Measurements from ENCODE around the gene ME3. TPM values are rescaled to one million over a fixed set of nuclear protein-coding genes. Genes with fewer than 3 reads are reported as not detected.

The ME3 gene
- total and polyA plus RNA-seq, 12 donors, result 13.9 to 128 (median 44.5) TPM

- Histone ChIP-seq H3K27ac (peak overlapping the region in 2 of 5 donors; percentile 2 to 15), H3K9me3 (replicated peaks in 1 of 3) (no peaks in the 10 kb centered on the region), H3K4me1 (replicated peaks in 1 of 2) (peaks cover 11 to 22% of the 10 kb centered on the region in 2 donors), H3K36me3 (replicated peaks in 1 of 2) (no peaks in the 10 kb centered on the region), H3K4me3 (no peak overlapping the region), H3K27me3 (no peaks in the 10 kb centered on the region)
- no peak for TF ChIP-seq POLR2A (IDR thresholded peaks at IDR 0.05)
- intact Hi-C loops (cut with DNase I), result no loop called here
- WGBS, 4 donors, result 62 to 80% (median 73%) methylated on average over 7 of the region's 7 CpGs
- peak in 2 of 7 donors; percentile 35 to 36 for DNase-seq
Observed at GRCh38 chr11:86589856-86590589, 82.4 kb downstream of the ME3 start.

- no peak for TF ChIP-seq POLR2A (IDR thresholded peaks at IDR 0.05)
- TF ChIP-seq, protein P1, sequence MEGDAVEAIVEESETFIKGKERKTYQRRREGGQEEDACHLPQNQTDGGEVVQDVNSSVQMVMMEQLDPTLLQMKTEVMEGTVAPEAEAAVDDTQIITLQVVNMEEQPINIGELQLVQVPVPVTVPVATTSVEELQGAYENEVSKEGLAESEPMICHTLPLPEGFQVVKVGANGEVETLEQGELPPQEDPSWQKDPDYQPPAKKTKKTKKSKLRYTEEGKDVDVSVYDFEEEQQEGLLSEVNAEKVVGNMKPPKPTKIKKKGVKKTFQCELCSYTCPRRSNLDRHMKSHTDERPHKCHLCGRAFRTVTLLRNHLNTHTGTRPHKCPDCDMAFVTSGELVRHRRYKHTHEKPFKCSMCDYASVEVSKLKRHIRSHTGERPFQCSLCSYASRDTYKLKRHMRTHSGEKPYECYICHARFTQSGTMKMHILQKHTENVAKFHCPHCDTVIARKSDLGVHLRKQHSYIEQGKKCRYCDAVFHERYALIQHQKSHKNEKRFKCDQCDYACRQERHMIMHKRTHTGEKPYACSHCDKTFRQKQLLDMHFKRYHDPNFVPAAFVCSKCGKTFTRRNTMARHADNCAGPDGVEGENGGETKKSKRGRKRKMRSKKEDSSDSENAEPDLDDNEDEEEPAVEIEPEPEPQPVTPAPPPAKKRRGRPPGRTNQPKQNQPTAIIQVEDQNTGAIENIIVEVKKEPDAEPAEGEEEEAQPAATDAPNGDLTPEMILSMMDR (IDR thresholded peaks at IDR 0.05), result no peak
- Histone ChIP-seq H3K36me3 (replicated peaks in 1 of 2) (no peaks in the 10 kb centered on the region), H3K27me3 (no peaks in the 10 kb centered on the region), H3K4me3 (no peak overlapping the region), H3K4me1 (replicated peaks in 1 of 2) (peaks cover 11 to 22% of the 10 kb centered on the region in 2 donors), H3K27ac (no peak overlapping the region), H3K9me3 (replicated peaks in 1 of 3) (no peaks in the 10 kb centered on the region)
- intact Hi-C loops (cut with DNase I), result no loop called here
- DNase-seq, result no peak
Observed at GRCh38 chr11:86589204-86589603, 83.2 kb downstream of the ME3 start.

DNA sequence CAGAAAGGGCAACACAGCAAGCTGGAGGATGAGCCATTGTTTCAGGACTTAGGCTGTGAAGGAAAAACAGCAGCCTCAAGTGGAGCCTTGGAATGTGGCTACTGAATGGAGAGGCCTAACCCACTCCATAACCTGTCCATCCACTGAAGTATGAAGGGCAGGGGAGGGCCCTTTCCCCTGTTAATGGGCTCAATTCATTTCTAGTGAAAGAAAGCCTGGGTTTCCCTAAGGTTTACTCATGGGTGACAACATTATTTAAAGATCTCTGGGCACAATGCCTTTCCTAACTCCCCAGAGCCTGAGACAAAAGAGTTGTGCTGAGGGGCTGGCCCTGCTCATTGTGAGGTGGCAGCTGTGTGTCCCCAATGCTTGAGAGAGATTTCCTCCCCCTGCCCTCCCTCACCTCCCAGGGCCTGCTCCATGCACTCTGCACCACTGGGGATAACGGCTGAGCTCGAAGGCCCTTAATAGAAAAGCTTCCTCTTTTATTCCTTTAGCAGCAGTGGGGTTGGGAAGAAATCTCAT, 83.8 kb downstream of the ME3 start:
- no peak for DNase-seq
- Histone ChIP-seq H3K27ac (no peak overlapping the region), H3K9me3 (replicated peaks in 1 of 3) (no peaks in the 10 kb centered on the region), H3K4me3 (no peak overlapping the region), H3K36me3 (replicated peaks in 1 of 2) (no peaks in the 10 kb centered on the region), H3K4me1 (replicated peaks in 1 of 2) (peaks cover 11 to 22% of the 10 kb centered on the region in 2 donors), H3K27me3 (no peaks in the 10 kb centered on the region)
- TF ChIP-seq POLR2A (IDR thresholded peaks at IDR 0.05), result no peak
- TF ChIP-seq, protein P1 (IDR thresholded peaks at IDR 0.05), result no peak
- 64 to 93% (median 84%) methylated on average over 2 of the region's 2 CpGs for WGBS, 4 donors
- intact Hi-C loops (cut with DNase I), result no loop called here

- Histone ChIP-seq H3K27me3 (no peaks in the 10 kb centered on the region), H3K27ac (peak overlapping the region in 1 of 5 donors; percentile 50), H3K4me1 (replicated peaks in 1 of 2) (peaks cover 2 to 14% of the 10 kb centered on the region in 2 donors), H3K9me3 (replicated peaks in 1 of 3) (no peaks in the 10 kb centered on the region), H3K4me3 (no peak overlapping the region), H3K36me3 (replicated peaks in 1 of 2) (no peaks in the 10 kb centered on the region)
- intact Hi-C loops (cut with DNase I), result no loop called here
- no peak for DNase-seq
- TF ChIP-seq, protein P1 (IDR thresholded peaks at IDR 0.05), result no peak
- no peak for TF ChIP-seq POLR2A (IDR thresholded peaks at IDR 0.05)
- 76 to 85% (median 83%) methylated on average over 6 of the region's 6 CpGs for WGBS, 4 donors
Observed at GRCh38 chr11:86587264-86588193, 84.9 kb downstream of the ME3 start.
